ENCODE data around the gene RAB34. TPM values are rescaled to one million over a fixed set of nuclear protein-coding genes. Genes with fewer than 3 reads are reported as not detected.
A peak's percentile ranks its signal among the peaks of the same experiment; 100 is the strongest.

The RAB34 gene
- total RNA-seq, 1 experiment from 2014 or later: 32.1 TPM

- no peak for DNase-seq (ENCODE audit: low read depth)
Measured at GRCh38 chr17:28712032-28712704, 5.5 kb downstream of the RAB34 start.

- DNase-seq (ENCODE audit: low read depth): no peak
Measured at GRCh38 chr17:28711723-28712031, 6.0 kb downstream of the RAB34 start, which contains the start of gene PROCA1. TSS of gene PROCA1 (minus strand) at chr17:28711888. CDS start at chr17:28711660, 228 bp downstream.

GRCh38 chr17:28710861-28711722, 6.6 kb downstream of the RAB34 start:
- DNase-seq (ENCODE audit: low read depth): peak; percentile 86

GRCh38 chr17:28707339-28707720, 10.3 kb downstream of the RAB34 start:
- DNase-seq (ENCODE audit: low read depth): no peak

- no peak for DNase-seq (ENCODE audit: low read depth)
Measured at GRCh38 chr17:28706471-28707338, 11.0 kb downstream of the RAB34 start.

GRCh38 chr17:28705728-28706334, 11.8 kb downstream of the RAB34 start:
- DNase-seq (ENCODE audit: low read depth): no peak

- DNase-seq (ENCODE audit: low read depth): no peak
Measured at GRCh38 chr17:28705074-28705659, 12.5 kb downstream of the RAB34 start.

- DNase-seq (ENCODE audit: low read depth): no peak
Measured at GRCh38 chr17:28704219-28704858, 13.3 kb downstream of the RAB34 start.

- no peak for DNase-seq (ENCODE audit: low read depth)
Measured at GRCh38 chr17:28703552-28704218, 14.0 kb downstream of the RAB34 start.

GRCh38 chr17:28702752-28703150, 14.9 kb downstream of the RAB34 start:
- no peak for DNase-seq (ENCODE audit: low read depth)

- no peak for DNase-seq (ENCODE audit: low read depth)
Measured at GRCh38 chr17:28702026-28702751, 15.5 kb downstream of the RAB34 start.

- no peak for DNase-seq (ENCODE audit: low read depth)
Measured at GRCh38 chr17:28700830-28701492, 16.7 kb downstream of the RAB34 start.

GRCh38 chr17:28700278-28700677, 17.4 kb downstream of the RAB34 start:
- no peak for DNase-seq (ENCODE audit: low read depth)

GRCh38 chr17:28698253-28698941, 19.3 kb downstream of the RAB34 start:
- no peak for DNase-seq (ENCODE audit: low read depth)

GRCh38 chr17:28693869-28694268, 23.8 kb downstream of the RAB34 start:
- DNase-seq (ENCODE audit: low read depth): no peak

GRCh38 chr17:28689011-28689410, 28.7 kb downstream of the RAB34 start:
- DNase-seq (ENCODE audit: low read depth): no peak

GRCh38 chr17:28688481-28688880, 29.2 kb downstream of the RAB34 start:
- DNase-seq (ENCODE audit: low read depth): no peak

GRCh38 chr17:28686296-28686695, 31.4 kb downstream of the RAB34 start:
- no peak for DNase-seq (ENCODE audit: low read depth)

GRCh38 chr17:28685366-28685765, 32.3 kb downstream of the RAB34 start:
- DNase-seq (ENCODE audit: low read depth): no peak

Data from M059J (cell line).